GM12878 (cell line): Measurements from ENCODE around the gene MYL12A. TPM values are rescaled to one million over a fixed set of nuclear protein-coding genes. Genes with fewer than 3 reads are reported as not detected.

ENCODE experiments used
- ATAC-seq: fragments of 200-7000 bp; cut with Tn5 transposase; 3 replicates; pipeline ENCODE4 v1.9.1; 2020; ENCODE audit warnings: mild to moderate bottlenecking, moderate library complexity
- BruUV-seq: library from RNA; stranded (reverse); fragments of 400-500 nt; replicated peaks from 2 replicates; lab custom pipeline; 2021; lab: Mats Ljungman, UMichigan
- CTCF ChIA-PET: fragments of 300-600 bp; sonication (Branson Sonifier 250); formaldehyde crosslinking; extraction: SDS; loops from one replicate; lab custom pipeline; 2021; ENCODE audit warnings: inconsistent platforms; lab: Yijun Ruan, JAX
- POLR2A ChIA-PET: fragments of 350-600 bp; formaldehyde crosslinking; extraction: SDS; loops from one replicate; lab custom pipeline; 2021; ENCODE audit warnings: inconsistent platforms; lab: Charles Lee
- RAD21 ChIA-PET: fragments of 300-600 bp; sonication (Branson Sonifier 250); formaldehyde crosslinking; loops from one replicate; lab custom pipeline; 2023; ENCODE audit warnings: antibody characterized with exemption; ENCODE audit not compliant: unreplicated experiment; lab: Charles Lee
- SMC1A ChIA-PET: fragments of 300-600 bp; sonication (Branson Sonifier 250); formaldehyde crosslinking; loops from one replicate; lab custom pipeline; 2023; ENCODE audit not compliant: unreplicated experiment, uncharacterized antibody; lab: Charles Lee
- DNase-seq: peaks from one replicate; pipeline ENCODE4 v3.0.0-alpha.2; 2011; ENCODE audit warnings: low read depth, low spot score
- FAIRE-seq: peaks from 3 replicates; lab custom pipeline; 2011; peaks lifted over from hg19 to GRCh38; lab: Jason Lieb, UNC
- H2AFZ ChIP-seq: 2 replicates; pipeline ENCODE4 v1.6.0; 2011; ENCODE audit warnings: low read depth, low read length, control low read depth; ENCODE audit not compliant: control insufficient read depth
- H3K27ac ChIP-seq: 2 replicates; pipeline ENCODE4 v1.5.1; 2011; ENCODE audit warnings: control low read depth; ENCODE audit not compliant: control insufficient read depth, insufficient read depth
- H3K27me3 ChIP-seq, 2 experiments: replicated peaks in 1 of 2; 2 replicates each; pipeline versions ENCODE4 v1.6.0 to v1.6.1; 2011; ENCODE audit warnings: low read length in 1 of 2; ENCODE audit not compliant: control insufficient read depth in 2 of 2, insufficient read depth in 2 of 2
- H3K36me3 ChIP-seq, 2 experiments: 2 replicates each; pipeline ENCODE4 v1.5.1; 2011; ENCODE audit warnings: low read length in 1 of 2; ENCODE audit not compliant: control insufficient read depth in 2 of 2, insufficient read depth in 2 of 2
- H3K4me1 ChIP-seq: 2 replicates; pipeline ENCODE4 v1.6.1; 2011; ENCODE audit warnings: mild to moderate bottlenecking, low read length, moderate library complexity, mixed read lengths; ENCODE audit not compliant: control insufficient read depth, insufficient read depth
- H3K4me2 ChIP-seq: 2 replicates; pipeline ENCODE4 v1.6.0; 2011; ENCODE audit warnings: control low read depth; ENCODE audit not compliant: control insufficient read depth, insufficient read depth
- H3K4me3 ChIP-seq: fragments of 200-600 bp; sonication (generic); 2 replicates; pipeline ENCODE4 v1.5.1; 2016
- H3K79me2 ChIP-seq: 2 replicates; pipeline ENCODE4 v1.6.0; 2011; ENCODE audit warnings: low read length; ENCODE audit not compliant: control insufficient read depth, insufficient read depth
- H3K9ac ChIP-seq: 2 replicates; pipeline ENCODE4 v1.8.0; 2011; ENCODE audit warnings: low read length, control low read depth, mixed read lengths; ENCODE audit not compliant: control insufficient read depth, insufficient read depth
- H3K9me3 ChIP-seq: replicated peaks from 3 replicates; pipeline ENCODE4 v1.5.1; 2011; ENCODE audit warnings: mild to moderate bottlenecking, low read length; ENCODE audit not compliant: control insufficient read depth, insufficient read depth
- H4K20me1 ChIP-seq: 2 replicates; pipeline ENCODE4 v1.6.0; 2011; ENCODE audit not compliant: control insufficient read depth, insufficient read depth
- ASH2L ChIP-seq: fragments of 300-600, 200-600 bp; sonication (generic); IDR thresholded peaks from 2 replicates; pipeline ENCODE4 v1.6.1; 2017; ENCODE audit warnings: low read depth, mild to moderate bottlenecking, borderline replicate concordance
- CEBPB ChIP-seq, 2 experiments: fragments of 150-350 bp in 1 of 2; IDR thresholded peaks; 2 replicates each; pipeline ENCODE4 v1.6.1; 2012 to 2014; ENCODE audit warnings: low read depth in 2 of 2, low read length in 2 of 2, borderline replicate concordance in 1 of 2, inconsistent platforms in 1 of 2
- HDAC2 ChIP-seq: fragments of 200-600 bp; sonication (generic); IDR thresholded peaks from 2 replicates; pipeline ENCODE4 v1.6.1; 2017
- JUNB ChIP-seq: IDR thresholded peaks from 2 replicates; pipeline ENCODE4 v1.6.1; 2016; ENCODE audit warnings: antibody characterized with exemption, mild to moderate bottlenecking
- MYC ChIP-seq: IDR thresholded peaks from 2 replicates; pipeline ENCODE4 v1.6.1; 2011; ENCODE audit warnings: mild to moderate bottlenecking, low read length, moderate library complexity, inconsistent platforms; ENCODE audit not compliant: insufficient read depth, insufficient replicate concordance, insufficient read length, severe bottlenecking
- NBN ChIP-seq: fragments of 450-650 bp; IDR thresholded peaks from 2 replicates; pipeline ENCODE4 v1.6.1; 2016
- REST ChIP-seq: IDR thresholded peaks from 2 replicates; pipeline ENCODE4 v1.6.1; 2012; ENCODE audit warnings: mild to moderate bottlenecking, low read depth, low read length
- SRF ChIP-seq, 2 experiments: IDR thresholded peaks; 2 replicates each; pipeline ENCODE4 v1.6.1; 2011; ENCODE audit warnings: low read depth in 2 of 2, low read length in 2 of 2, mild to moderate bottlenecking in 1 of 2, moderate library complexity in 1 of 2
- SUPT20H ChIP-seq: IDR thresholded peaks from 2 replicates; pipeline ENCODE4 v1.6.1; 2011; ENCODE audit warnings: low read depth, mild to moderate bottlenecking, low read length, moderate library complexity, borderline replicate concordance; ENCODE audit not compliant: control insufficient read depth
- TARDBP ChIP-seq: IDR thresholded peaks from 2 replicates; pipeline ENCODE4 v1.6.1; 2016; ENCODE audit warnings: borderline replicate concordance
- ZNF592 ChIP-seq: fragments of 450-650 bp; IDR thresholded peaks from 2 replicates; pipeline ENCODE4 v1.6.1; 2017; ENCODE audit warnings: mild to moderate bottlenecking, moderate library complexity
- WGBS: methylation state at CpG from one replicate; pipeline ENCODE4 v1.1.6; 2016; ENCODE audit warnings: low lambda C conversion rate; ENCODE audit not compliant: insufficient replicate concordance, insufficient coverage; ENCODE audit errors: missing lambda C conversion rate; 5-methylcytosine and 5-hydroxymethylcytosine counted together
- in situ Hi-C: fragments of 300-500 bp; cut with MboI; formaldehyde crosslinking; loops from 9 replicates; pipeline ENCODE4 v1.14.3; 2018; ENCODE audit warnings: mixed read lengths
- intact Hi-C: fragments of 100-400 bp; cut with micrococcal nuclease; formaldehyde crosslinking; loops from one replicate; pipeline ENCODE4 v1.14.2; 2022; ENCODE audit not compliant: unreplicated experiment
- polyA plus RNA-seq, 11 experiments: library from polyadenylated mRNA; depleted of rRNA in 4 of 11; unstranded in 6 of 11; stranded (reverse) in 5 of 11; fragments of >200 nt; fragmentation: Nextera tagmentation in 4 of 11; fragmentation: Illumina TruSeq in 1 of 11; extraction: Ambion mirVana in 4 of 11; extraction: Trizol in 1 of 11; gene quantifications; 1 replicate in 1 of 11; 2 replicates in 10 of 11; pipeline versions ENCODE4 v1.2.1 to v1.2.3, GENCODE V29; 2011 to 2016; ENCODE audit warnings: inconsistent platforms in 2 of 11, missing spikeins in 2 of 11, low read depth in 1 of 11
- total RNA-seq, 4 experiments: library from RNA; depleted of rRNA in 3 of 4; stranded (reverse); fragments of >200 nt in 3 of 4; fragmentation: Illumina TruSeq in 1 of 4; extraction: Trizol in 1 of 4; gene quantifications; 2 replicates each; pipeline versions ENCODE4 v1.2.1 to v1.2.3, GENCODE V29; 2013 to 2021
- TF ChIP-seq, protein P1 (sequence below): IDR thresholded peaks from 2 replicates; pipeline ENCODE4 v1.6.1; 2011; ENCODE audit warnings: borderline replicate concordance, low read depth, mild to moderate bottlenecking, moderate library complexity, mixed read lengths, low read length; ENCODE audit not compliant: insufficient read depth; ENCODE audit errors: extremely low read length

Gene MYL12A
- total and polyA plus RNA-seq, 10 of the 15 experiments (the other 5 are each of a cell fraction or from before 2014, with no cell fraction given): 488 to 1,663 (median 924) TPM

DNA sequence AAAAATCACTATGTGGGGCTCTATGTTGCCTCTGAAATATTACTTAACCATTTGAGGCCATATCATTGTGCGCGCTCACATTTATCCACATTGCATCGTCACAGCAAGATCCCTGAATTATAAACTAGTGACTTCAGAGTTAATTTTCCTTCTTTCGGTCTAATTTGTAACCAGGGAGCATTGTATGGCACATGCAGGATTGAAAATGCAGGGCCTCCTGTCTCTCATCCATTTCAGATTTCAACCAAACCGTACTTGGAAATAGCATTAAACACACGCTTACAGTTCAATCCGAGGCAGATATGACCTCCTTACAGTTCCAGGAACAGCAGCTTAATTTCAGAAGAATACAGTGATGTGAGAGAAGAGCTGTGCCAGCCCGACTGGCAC lies 28.4 kb upstream of the MYL12A start:
- Histone ChIP-seq H3K9me3 (no peaks in the 10 kb centered on the region), H3K9ac (no peak overlapping the region), H3K79me2 (no peaks in the 10 kb centered on the region), H2AFZ (no peak overlapping the region), H3K4me2 (no peak overlapping the region), H3K27me3 (no peaks in the 10 kb centered on the region), H3K36me3 (no peaks in the 10 kb centered on the region), H3K4me3 (no peak overlapping the region), H3K4me1 (0 out of 2 replicates have a peak, but pooled peaks cover 2% of the 10 kb centered on the region), H4K20me1 (no peaks in the 10 kb centered on the region), H3K27ac (no peak overlapping the region)
- no TSS peak for BruUV-seq
- POLR2A ChIA-PET: interaction anchor here (0.5 kb wide), 1 partner anchor 13 kb away, joined by 4 read pairs; no protein-coding TSS in a partner anchor
- CTCF ChIA-PET: interaction anchor here (0.7 to 2.3 kb wide), 3 partner anchors 20 to 94 kb away, joined by 3 to 8 read pairs (median 3); no protein-coding TSS in a partner anchor
- intact Hi-C loops: no loop called here
- in situ Hi-C loops: no loop called here
- FAIRE-seq (no peak), ATAC-seq (no peak), DNase-seq (no peak)
- RAD21 ChIA-PET: no interaction called here
- 90% methylated on average over 8 of the region's 8 CpGs for WGBS
- no peak for TF ChIP-seq ZNF592
- TF ChIP-seq, protein P1, sequence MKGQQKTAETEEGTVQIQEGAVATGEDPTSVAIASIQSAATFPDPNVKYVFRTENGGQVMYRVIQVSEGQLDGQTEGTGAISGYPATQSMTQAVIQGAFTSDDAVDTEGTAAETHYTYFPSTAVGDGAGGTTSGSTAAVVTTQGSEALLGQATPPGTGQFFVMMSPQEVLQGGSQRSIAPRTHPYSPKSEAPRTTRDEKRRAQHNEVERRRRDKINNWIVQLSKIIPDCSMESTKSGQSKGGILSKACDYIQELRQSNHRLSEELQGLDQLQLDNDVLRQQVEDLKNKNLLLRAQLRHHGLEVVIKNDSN: no peak
- no peak for TF ChIP-seq SRF (IDR thresholded peaks at IDR 0.05; ENCODE audit: low read depth in 2 of 2, low read length in 2 of 2)
- TF ChIP-seq HDAC2: no peak
- no peak for TF ChIP-seq JUNB
- no peak for TF ChIP-seq ASH2L
- TF ChIP-seq SUPT20H: no peak
- TF ChIP-seq TARDBP: no peak
- TF ChIP-seq MYC: no peak
- no peak for TF ChIP-seq NBN
- TF ChIP-seq CEBPB (IDR thresholded peaks at IDR 0.05; ENCODE audit: borderline replicate concordance in 1 of 2, low read depth in 2 of 2, low read length in 2 of 2): no peak
- no peak for TF ChIP-seq REST
- SMC1A ChIA-PET: interaction anchor here (0.6 to 1.7 kb wide), 4 partner anchors 44 to 83 kb away, joined by 3 read pairs; no protein-coding TSS in a partner anchor
